Smooth muscle cell (in vitro differentiated cells): ENCODE results near the gene ATP1A3. TPM values are rescaled to one million over a fixed set of nuclear protein-coding genes. Genes with fewer than 3 reads are reported as not detected.
A peak's percentile ranks its signal among the peaks of the same experiment; 100 is the strongest.

Source experiments
- DNase-seq: peaks from one replicate; lab custom pipeline; 2025; ENCODE audit not compliant: unreplicated experiment; lab: John Stamatoyannopoulos, UW
- H2AFZ ChIP-seq: fragments of 200-600 bp; sonication (generic); 2 replicates; pipeline ENCODE4 v1.6.0; 2016; ENCODE audit warnings: antibody characterized with exemption, low read depth, mild to moderate bottlenecking
- H3F3A ChIP-seq: fragments of 200-600 bp; sonication (generic); 2 replicates; pipeline ENCODE4 v1.6.0; 2017; ENCODE audit warnings: antibody characterized with exemption, low read depth
- H3K27ac ChIP-seq: fragments of 200-600 bp; sonication (generic); 2 replicates; pipeline ENCODE4 v1.5.1; 2016; ENCODE audit warnings: low read depth, mild to moderate bottlenecking
- H3K27me3 ChIP-seq: fragments of 200-600 bp; sonication (generic); 2 replicates; pipeline ENCODE4 v1.6.1; 2016; ENCODE audit warnings: low read depth, mild to moderate bottlenecking
- H3K36me3 ChIP-seq: fragments of 200-600 bp; sonication (generic); 2 replicates; pipeline ENCODE4 v1.5.1; 2016; ENCODE audit warnings: low read depth
- H3K4me1 ChIP-seq: fragments of 200-600 bp; sonication (generic); 2 replicates; pipeline ENCODE4 v1.5.1; 2016; ENCODE audit warnings: low read depth
- H3K4me2 ChIP-seq: fragments of 200-600 bp; sonication (generic); 2 replicates; pipeline ENCODE4 v1.6.0; 2016; ENCODE audit warnings: mild to moderate bottlenecking
- H3K4me3 ChIP-seq: fragments of 200-600 bp; sonication (generic); 2 replicates; pipeline ENCODE4 v1.5.1; 2016; ENCODE audit warnings: mild to moderate bottlenecking
- H3K79me2 ChIP-seq: fragments of 200-600 bp; sonication (generic); 2 replicates; pipeline ENCODE4 v1.6.0; 2016; ENCODE audit warnings: low read depth, mild to moderate bottlenecking
- H3K9ac ChIP-seq: fragments of 200-600 bp; sonication (generic); 2 replicates; pipeline ENCODE4 v1.6.0; 2016; ENCODE audit warnings: low read depth
- H3K9me3 ChIP-seq: fragments of 200-600 bp; sonication (generic); replicated peaks from 2 replicates; pipeline ENCODE4 v1.5.1; 2016; ENCODE audit warnings: low read depth
- H4K20me1 ChIP-seq: fragments of 200-600 bp; sonication (generic); 2 replicates; pipeline ENCODE4 v1.6.0; 2016; ENCODE audit warnings: low read depth
- WGBS: methylation state at CpG from one replicate; pipeline ENCODE4 v1.1.7; 2016; ENCODE audit warnings: low lambda C conversion rate; 5-methylcytosine and 5-hydroxymethylcytosine counted together
- polyA plus RNA-seq: library from polyadenylated mRNA; unstranded; fragments of >200 nt; fragmentation: Nextera tagmentation; extraction: Ambion mirVana; gene quantifications from 2 replicates; pipeline ENCODE4 v1.2.1, GENCODE V29; 2016
- total RNA-seq: library from RNA; depleted of rRNA; stranded (reverse); fragments of >200 nt; gene quantifications from 2 replicates; pipeline ENCODE4 v1.2.3, GENCODE V29; 2014
- TF ChIP-seq, protein P1 (sequence below): fragments of 200-600 bp; sonication (generic); IDR thresholded peaks from 2 replicates; pipeline ENCODE4 v1.5.1; 2017; ENCODE audit warnings: borderline replicate concordance, mild to moderate bottlenecking, antibody characterized with exemption; ENCODE audit not compliant: insufficient read depth, poor library complexity, severe bottlenecking

Gene ATP1A3
- total and polyA plus RNA-seq, 2 experiments from 2014 or later, result not detected

DNA sequence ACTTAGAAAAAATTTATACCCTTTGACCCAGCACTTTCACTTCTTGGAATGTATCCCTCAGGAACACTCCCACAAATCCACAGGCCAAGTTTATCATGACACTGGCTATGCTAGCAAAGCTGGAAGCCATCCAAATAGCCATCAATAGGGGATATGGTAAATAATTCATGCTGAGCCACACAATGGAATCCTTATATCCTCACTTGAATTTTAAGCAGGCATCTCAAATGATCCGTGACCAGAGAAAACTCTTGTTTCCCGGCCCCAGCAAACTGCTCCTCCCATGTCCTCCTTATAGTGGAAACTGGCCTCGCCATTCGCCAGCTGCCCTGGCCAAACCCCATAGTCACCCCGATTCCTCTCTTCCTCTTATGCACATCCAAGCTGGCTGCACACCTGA, 38.4 kb upstream of the ATP1A3 start:
- Histone ChIP-seq H3K9ac (no peak overlapping the region), H3F3A (no peaks in the 10 kb centered on the region), H3K9me3 (no peaks in the 10 kb centered on the region), H3K27ac (no peak overlapping the region), H3K79me2 (no peaks in the 10 kb centered on the region), H3K4me1 (no peaks in the 10 kb centered on the region), H3K4me3 (no peak overlapping the region), H3K27me3 (no peaks in the 10 kb centered on the region), H2AFZ (no peak overlapping the region), H3K4me2 (no peak overlapping the region), H3K36me3 (no peaks in the 10 kb centered on the region), H4K20me1 (no peaks in the 10 kb centered on the region)
- DNase-seq, result no peak
- 71% methylated on average over 5 of the region's 5 CpGs for WGBS
- TF ChIP-seq, protein P1, sequence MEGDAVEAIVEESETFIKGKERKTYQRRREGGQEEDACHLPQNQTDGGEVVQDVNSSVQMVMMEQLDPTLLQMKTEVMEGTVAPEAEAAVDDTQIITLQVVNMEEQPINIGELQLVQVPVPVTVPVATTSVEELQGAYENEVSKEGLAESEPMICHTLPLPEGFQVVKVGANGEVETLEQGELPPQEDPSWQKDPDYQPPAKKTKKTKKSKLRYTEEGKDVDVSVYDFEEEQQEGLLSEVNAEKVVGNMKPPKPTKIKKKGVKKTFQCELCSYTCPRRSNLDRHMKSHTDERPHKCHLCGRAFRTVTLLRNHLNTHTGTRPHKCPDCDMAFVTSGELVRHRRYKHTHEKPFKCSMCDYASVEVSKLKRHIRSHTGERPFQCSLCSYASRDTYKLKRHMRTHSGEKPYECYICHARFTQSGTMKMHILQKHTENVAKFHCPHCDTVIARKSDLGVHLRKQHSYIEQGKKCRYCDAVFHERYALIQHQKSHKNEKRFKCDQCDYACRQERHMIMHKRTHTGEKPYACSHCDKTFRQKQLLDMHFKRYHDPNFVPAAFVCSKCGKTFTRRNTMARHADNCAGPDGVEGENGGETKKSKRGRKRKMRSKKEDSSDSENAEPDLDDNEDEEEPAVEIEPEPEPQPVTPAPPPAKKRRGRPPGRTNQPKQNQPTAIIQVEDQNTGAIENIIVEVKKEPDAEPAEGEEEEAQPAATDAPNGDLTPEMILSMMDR, result no peak

DNA sequence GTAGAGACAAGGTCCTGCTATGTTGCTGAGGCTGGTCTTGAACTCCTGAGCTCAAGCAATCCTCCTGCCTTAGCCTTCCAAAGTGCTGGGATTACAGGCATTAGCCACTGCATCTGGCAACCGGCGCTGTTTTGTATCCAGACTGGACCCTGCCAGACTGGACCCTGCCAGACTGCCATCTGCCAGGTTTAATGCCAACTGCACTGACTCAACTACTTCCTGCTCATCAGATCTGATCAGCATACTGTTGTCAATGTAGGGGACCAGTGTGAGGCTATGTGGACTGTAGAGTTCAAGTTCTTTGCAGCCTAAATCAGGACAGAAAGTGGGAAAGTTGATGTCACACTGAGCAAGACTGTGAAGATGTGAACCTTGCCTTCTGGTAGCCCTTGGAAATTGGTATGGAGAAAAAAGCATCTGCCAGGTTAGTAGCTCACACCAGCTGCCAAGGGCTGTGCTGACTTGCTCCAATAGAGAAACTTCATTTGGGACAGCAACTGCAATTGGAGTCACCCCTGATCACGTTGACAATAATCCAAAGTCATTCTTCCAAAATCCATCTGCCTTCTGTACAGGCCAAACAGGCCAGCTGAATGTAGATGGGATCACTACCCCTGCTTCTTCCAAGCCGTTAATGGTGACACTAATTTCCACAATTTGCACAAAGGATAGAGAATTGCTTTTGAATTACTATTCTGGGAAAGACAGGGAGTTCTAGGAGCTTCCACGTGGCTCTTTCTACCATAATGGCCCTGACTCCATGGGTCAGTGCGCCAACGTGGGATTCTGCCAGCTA, 36.8 kb upstream of the ATP1A3 start:
- Histone ChIP-seq H3K9ac (no peak overlapping the region), H3K4me3 (no peak overlapping the region), H3K9me3 (no peaks in the 10 kb centered on the region), H3K4me1 (no peaks in the 10 kb centered on the region), H3K27me3 (no peaks in the 10 kb centered on the region), H3K27ac (no peak overlapping the region), H3K36me3 (no peaks in the 10 kb centered on the region), H3K79me2 (no peaks in the 10 kb centered on the region), H3F3A (no peaks in the 10 kb centered on the region), H2AFZ (no peak overlapping the region), H3K4me2 (no peak overlapping the region), H4K20me1 (no peaks in the 10 kb centered on the region)
- no peak for DNase-seq
- WGBS, result 88% methylated on average over 7 of the region's 7 CpGs
- TF ChIP-seq, protein P1, result no peak

DNA sequence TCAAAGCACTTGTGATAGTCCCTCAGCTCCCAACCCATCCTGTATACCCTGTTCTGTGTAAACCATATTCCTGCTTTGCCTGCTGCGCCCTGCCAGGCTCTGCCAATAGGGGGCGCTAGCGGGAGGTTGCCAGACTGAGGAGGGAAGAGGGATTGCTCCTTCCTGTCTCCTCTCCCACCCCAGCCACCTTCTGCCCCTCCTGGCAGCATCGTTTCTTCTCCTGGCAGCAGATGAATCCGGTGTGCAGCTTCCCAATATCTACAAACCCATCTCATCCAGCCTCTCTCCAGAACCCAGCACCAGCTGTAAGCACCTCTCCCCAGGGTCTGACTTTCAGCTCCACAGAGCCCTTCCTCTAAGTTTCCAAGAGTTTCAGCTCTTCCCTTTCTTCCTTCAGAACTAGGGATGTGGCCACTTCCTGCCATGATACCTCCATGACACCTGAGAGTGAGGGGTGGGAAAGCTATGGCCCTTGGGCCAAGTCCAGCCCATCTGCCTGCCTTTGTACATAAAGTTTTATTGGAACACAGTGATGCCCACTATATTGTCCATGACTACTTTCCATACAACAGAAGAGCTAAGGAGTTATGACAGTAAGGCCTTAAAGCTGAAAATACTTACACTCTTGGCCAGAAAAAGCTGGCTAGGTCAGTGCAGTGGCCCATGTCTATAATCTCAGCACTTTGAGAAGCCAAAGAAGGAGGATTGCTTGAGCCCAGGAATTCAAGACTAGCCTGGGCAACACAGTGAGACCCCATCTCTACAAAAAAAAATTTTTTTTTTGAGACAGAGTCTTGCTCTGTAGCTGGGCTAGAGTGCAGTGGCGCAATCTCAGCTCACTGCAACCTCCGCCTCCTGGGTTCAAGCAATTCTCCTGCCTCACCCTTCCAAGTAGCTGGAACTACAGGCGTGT, 34.5 kb upstream of the ATP1A3 start:
- Histone ChIP-seq H2AFZ (no peak overlapping the region), H3K36me3 (no peaks in the 10 kb centered on the region), H3K27me3 (no peaks in the 10 kb centered on the region), H3K27ac (no peak overlapping the region), H3F3A (no peaks in the 10 kb centered on the region), H3K4me3 (no peak overlapping the region), H4K20me1 (no peaks in the 10 kb centered on the region), H3K9ac (no peak overlapping the region), H3K4me2 (no peak overlapping the region), H3K4me1 (no peaks in the 10 kb centered on the region), H3K79me2 (no peaks in the 10 kb centered on the region), H3K9me3 (no peaks in the 10 kb centered on the region)
- TF ChIP-seq, protein P1, result peak; percentile 51
- WGBS, result 53% methylated on average over 8 of the region's 8 CpGs
- DNase-seq, result no peak
